T-cell (primary cell): Measurements from ENCODE around the gene B4GALT2. TPM values are rescaled to one million over a fixed set of nuclear protein-coding genes. Genes with fewer than 3 reads are reported as not detected.

ENCODE experiments used
- ATAC-seq, 4 experiments: fragments of 200-7000 bp in 3 of 4; fragments of 150-1000 bp in 1 of 4; cut with Tn5 transposase; replicated peaks in 1 of 4; 1 replicate in 3 of 4; 2 replicates in 1 of 4; pipeline ENCODE4 v1.10.0; 2021; ENCODE audit warnings: moderate library complexity in 3 of 4, mild to moderate bottlenecking in 2 of 4, moderate number of reproducible peaks in 1 of 4
- CTCF ChIA-PET, 2 donors: fragments of 300-600 bp; sonication (Branson Sonifier 250); formaldehyde crosslinking; loops; one replicate each; lab custom pipeline; 2022; ENCODE audit warnings: antibody characterized with exemption in 2 of 2; lab: Charles Lee
- POLR2A ChIA-PET, 2 donors: fragments of 300-600 bp; sonication (Branson Sonifier 250); formaldehyde crosslinking; loops; one replicate each; lab custom pipeline; 2022; ENCODE audit warnings: antibody characterized with exemption in 2 of 2; lab: Charles Lee
- DNase-seq, 35 experiments: peaks; one replicate each; pipeline versions ENCODE4 v3.0.0 to v3.0.0-alpha.2; 2013 to 2023
- H3K27ac ChIP-seq: one replicate; pipeline ENCODE4 v1.5.1; 2013; ENCODE audit warnings: low read length
- H3K27me3 ChIP-seq, 2 experiments: replicated peaks in 1 of 2; 1 replicate in 1 of 2; 2 replicates in 1 of 2; pipeline versions ENCODE4 v1.6.1 to v1.7.0; 2013; ENCODE audit warnings: low read length in 1 of 2, mixed read lengths in 1 of 2; ENCODE audit not compliant: control insufficient read depth in 2 of 2, insufficient read depth in 2 of 2; ENCODE audit errors: extremely low read depth in 1 of 2
- H3K36me3 ChIP-seq, 2 donors: 1 replicate in 1 of 2; 2 replicates in 1 of 2; pipeline versions ENCODE4 v1.6.1 to v1.7.0; 2013; ENCODE audit warnings: low read length in 1 of 2; ENCODE audit not compliant: control insufficient read depth in 2 of 2, insufficient read depth in 1 of 2; ENCODE audit errors: extremely low read depth in 1 of 2
- H3K4me1 ChIP-seq, 2 experiments: 1 replicate in 1 of 2; 2 replicates in 1 of 2; pipeline versions ENCODE4 v1.6.1 to v1.7.0; 2013; ENCODE audit warnings: low read length in 2 of 2, mixed read lengths in 1 of 2; ENCODE audit not compliant: insufficient read depth in 2 of 2, control insufficient read depth in 1 of 2; ENCODE audit errors: extremely low read depth in 1 of 2
- H3K4me3 ChIP-seq, 2 donors: 1 replicate in 1 of 2; 2 replicates in 1 of 2; pipeline versions ENCODE4 v1.5.1 to v1.7.0; 2013; ENCODE audit warnings: mild to moderate bottlenecking in 2 of 2, low read length in 1 of 2, moderate library complexity in 1 of 2; ENCODE audit not compliant: control insufficient read depth in 1 of 2; ENCODE audit errors: extremely low read depth in 1 of 2
- H3K9me3 ChIP-seq: 2 replicates; pipeline ENCODE4 v1.7.0; 2013
- H3K27ac Mint-ChIP-seq, 2 donors: one replicate each; pipeline ENCODE4 v1.8.0; 2020 to 2021; ENCODE audit warnings: mild to moderate bottlenecking in 2 of 2, mixed read lengths in 2 of 2
- H3K27me3 Mint-ChIP-seq, 2 donors: one replicate each; pipeline ENCODE4 v1.8.0; 2021 to 2022; ENCODE audit warnings: mixed read lengths in 2 of 2
- H3K36me3 Mint-ChIP-seq: one replicate; pipeline ENCODE4 v1.8.0; 2021; ENCODE audit warnings: mixed read lengths
- H3K4me1 Mint-ChIP-seq, 3 donors: one replicate each; pipeline ENCODE4 v1.8.0; 2020 to 2022; ENCODE audit warnings: mixed read lengths in 3 of 3, mild to moderate bottlenecking in 1 of 3
- H3K4me3 Mint-ChIP-seq, 3 donors: one replicate each; pipeline ENCODE4 v1.8.0; 2020 to 2022; ENCODE audit warnings: mild to moderate bottlenecking in 3 of 3, mixed read lengths in 3 of 3, moderate library complexity in 3 of 3
- H3K9me3 Mint-ChIP-seq, 3 donors: one replicate each; pipeline ENCODE4 v1.8.0; 2020 to 2022; ENCODE audit warnings: mixed read lengths in 3 of 3
- WGBS: methylation state at CpG from one replicate; pipeline ENCODE4 v1.1.5; 2013; ENCODE audit warnings: missing lambda C conversion rate; ENCODE audit not compliant: insufficient coverage; 5-methylcytosine and 5-hydroxymethylcytosine counted together
- total RNA-seq, 35 experiments: library from RNA in 6 of 35; stranded (reverse) in 6 of 35; fragments of 120-200 nt in 1 of 35; gene quantifications; one replicate each; pipeline versions ENCODE4 v1.2.1 to v1.2.4 and lab custom pipeline; 2013 to 2026

The B4GALT2 gene
- total RNA-seq, 5 donors from 2014 or later (not counting 1 experiment from before 2014, with no cell fraction given): 1.2 to 5.3 (median 3.1) TPM

DNA sequence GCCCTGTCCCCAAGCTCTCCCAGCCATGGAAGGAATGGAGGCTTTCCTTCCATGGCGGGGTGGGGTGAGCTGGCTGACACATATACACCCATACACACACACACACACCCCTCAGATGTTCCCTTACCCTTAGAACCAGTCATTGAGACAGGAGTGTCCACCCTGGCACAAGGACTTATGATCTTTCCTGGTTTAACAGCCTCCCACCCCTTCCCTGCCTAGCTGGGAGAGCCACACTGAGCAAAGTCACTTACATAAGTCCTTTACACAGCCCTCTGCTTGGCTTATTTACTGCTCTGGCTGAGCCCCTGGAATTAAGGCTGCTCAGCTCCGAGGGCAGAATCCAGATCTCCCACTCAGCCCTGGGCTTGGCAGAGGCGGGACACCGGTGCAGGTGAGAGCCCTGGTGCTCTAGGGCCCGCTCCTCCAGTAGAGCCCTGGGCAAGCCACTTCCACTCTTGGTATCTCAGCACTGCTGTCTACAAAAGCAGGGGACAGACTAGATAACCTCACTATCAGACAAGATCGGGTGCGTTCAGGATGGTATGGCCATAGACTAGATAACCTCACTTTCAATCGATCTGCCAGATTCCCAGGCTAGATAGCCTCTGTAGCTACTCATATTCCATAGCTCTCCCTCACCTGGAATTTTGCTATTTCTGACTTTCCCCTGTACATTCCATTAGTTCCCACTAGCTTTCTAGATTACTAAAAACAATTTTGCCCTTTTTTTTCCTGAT is 35.5 kb downstream of the B4GALT2 start:
- peaks cover 0 to 24% of the 10 kb centered on the region in 2 experiments for H3K27me3 ChIP-seq
- CTCF ChIA-PET: interaction anchor here in 1 of 2 donors (0.6 kb wide), 1 partner anchor 32 kb away, joined by 4 read pairs; no protein-coding TSS in a partner anchor
- no peak for DNase-seq
- no peaks in the 10 kb centered on the region for H3K36me3 ChIP-seq
- POLR2A ChIA-PET: no interaction called here
- 80% methylated on average over 8 of the region's 8 CpGs for WGBS
- no peak for ATAC-seq
- H3K4me3 ChIP-seq: no peak overlapping the region
- H3K9me3 ChIP-seq: no peaks in the 10 kb centered on the region
- H3K9me3 Mint-ChIP-seq: no peaks in the 10 kb centered on the region
- no peak overlapping the region for H3K4me3 Mint-ChIP-seq
- no peaks in the 10 kb centered on the region for H3K36me3 Mint-ChIP-seq
- H3K27ac ChIP-seq: no peak overlapping the region
- no peak overlapping the region for H3K27ac Mint-ChIP-seq
- H3K4me1 ChIP-seq: peaks cover 5 to 14% of the 10 kb centered on the region in 2 experiments
- H3K27me3 Mint-ChIP-seq: no peaks in the 10 kb centered on the region
- peaks cover 7 to 22% (median 12%) of the 10 kb centered on the region in 3 donors for H3K4me1 Mint-ChIP-seq

DNA sequence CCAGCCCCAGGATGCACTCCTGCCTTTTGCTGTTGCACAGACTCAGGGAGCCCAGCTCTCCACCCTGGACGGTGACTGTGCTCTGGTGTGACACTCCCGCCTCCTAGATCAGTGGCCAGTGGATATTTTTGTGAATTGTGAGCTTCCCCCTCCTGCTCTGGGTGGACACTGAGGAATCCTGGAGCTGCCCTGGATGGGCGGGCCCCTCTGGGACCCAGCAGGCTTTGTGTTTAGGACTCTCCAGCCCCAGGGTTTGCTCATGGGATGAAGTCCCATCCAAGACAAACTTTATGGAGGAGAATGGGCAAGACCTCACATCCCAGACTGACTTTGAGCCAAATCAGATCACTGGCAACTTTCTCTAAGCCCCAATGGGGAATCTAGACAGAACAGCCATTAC is 36.2 kb downstream of the B4GALT2 start:
- CTCF ChIA-PET: interaction anchor here in 1 of 2 donors (0.6 kb wide), 1 partner anchor 31 kb away, joined by 4 read pairs; no protein-coding TSS in a partner anchor
- WGBS: 75% methylated on average over 1 of the region's 3 CpGs

DNA sequence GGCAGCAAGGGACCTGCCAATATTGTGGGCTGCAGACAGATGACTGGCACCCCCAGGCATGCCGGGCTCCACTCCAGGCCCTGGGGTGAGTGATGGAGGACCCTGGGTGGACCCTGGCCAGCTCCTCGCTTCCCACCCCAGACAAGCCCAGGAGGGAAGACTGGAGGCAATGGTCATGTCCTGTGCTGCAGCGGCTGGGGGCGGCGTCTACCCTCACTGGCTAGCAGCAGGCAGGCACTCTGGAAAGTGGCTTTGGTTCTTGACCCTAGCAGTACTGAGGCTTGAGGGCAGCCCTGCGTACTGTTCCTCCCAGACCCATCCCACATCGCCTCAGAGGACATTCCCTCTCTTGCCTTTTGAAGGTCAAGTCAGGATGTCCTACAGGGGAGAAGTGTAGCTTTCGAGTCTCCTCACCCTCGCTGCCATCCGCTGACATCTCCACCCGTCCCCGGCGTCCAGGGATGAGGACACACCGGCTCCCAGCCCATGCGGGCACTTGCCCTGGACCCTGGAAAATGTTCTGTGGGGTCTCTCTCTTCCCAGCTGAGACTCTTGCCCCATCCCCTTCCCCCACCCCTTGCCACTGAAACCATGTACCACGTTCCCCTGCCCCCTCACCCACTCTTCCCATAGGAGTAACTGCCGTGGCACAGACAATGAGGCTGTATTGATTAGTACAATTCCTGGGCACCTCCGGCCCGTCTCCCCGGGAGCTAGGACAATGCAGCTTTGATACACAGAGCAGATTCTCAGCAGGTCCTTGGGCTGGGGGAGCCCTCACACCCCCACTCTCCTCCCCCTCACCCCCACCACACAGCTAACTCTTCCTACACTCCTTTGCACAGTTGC is 37.3 kb downstream of the B4GALT2 start:
- no peak overlapping the region for H3K27ac ChIP-seq
- peaks cover 5 to 14% of the 10 kb centered on the region in 2 experiments for H3K4me1 ChIP-seq
- Mint-ChIP-seq H3K27ac (no peak overlapping the region), H3K9me3 (no peaks in the 10 kb centered on the region), H3K27me3 (no peaks in the 10 kb centered on the region), H3K4me3 (no peak overlapping the region), H3K36me3 (no peaks in the 10 kb centered on the region), H3K4me1 (peaks cover 7 to 22% (median 12%) of the 10 kb centered on the region in 3 donors)
- H3K9me3 ChIP-seq: no peaks in the 10 kb centered on the region
- H3K27me3 ChIP-seq: peaks cover 0 to 24% of the 10 kb centered on the region in 2 experiments
- H3K36me3 ChIP-seq: no peaks in the 10 kb centered on the region
- DNase-seq (no peak), ATAC-seq (no peak)
- ChIA-PET POLR2A (interaction anchor here in 1 of 2 donors (0.5 kb wide), 1 partner anchor 1733 kb away, joined by 6 read pairs; no protein-coding TSS in a partner anchor), CTCF (no interaction called here)
- WGBS: 87% methylated on average over 11 of the region's 20 CpGs
- H3K4me3 ChIP-seq: no peak overlapping the region

More for the DNA sequence above, 36.2 kb downstream of the B4GALT2 start:
- Mint-ChIP-seq H3K36me3 (no peaks in the 10 kb centered on the region), H3K27ac (no peak overlapping the region), H3K27me3 (no peaks in the 10 kb centered on the region), H3K4me3 (no peak overlapping the region), H3K9me3 (no peaks in the 10 kb centered on the region), H3K4me1 (peaks cover 7 to 22% (median 12%) of the 10 kb centered on the region in 3 donors)
- H3K27ac ChIP-seq: no peak overlapping the region
- peaks cover 0 to 24% of the 10 kb centered on the region in 2 experiments for H3K27me3 ChIP-seq
- DNase-seq (no peak), ATAC-seq (no peak)
- no peaks in the 10 kb centered on the region for H3K9me3 ChIP-seq
- no peak overlapping the region for H3K4me3 ChIP-seq
- POLR2A ChIA-PET: no interaction called here
- H3K4me1 ChIP-seq: peaks cover 5 to 14% of the 10 kb centered on the region in 2 experiments
- no peaks in the 10 kb centered on the region for H3K36me3 ChIP-seq

DNA sequence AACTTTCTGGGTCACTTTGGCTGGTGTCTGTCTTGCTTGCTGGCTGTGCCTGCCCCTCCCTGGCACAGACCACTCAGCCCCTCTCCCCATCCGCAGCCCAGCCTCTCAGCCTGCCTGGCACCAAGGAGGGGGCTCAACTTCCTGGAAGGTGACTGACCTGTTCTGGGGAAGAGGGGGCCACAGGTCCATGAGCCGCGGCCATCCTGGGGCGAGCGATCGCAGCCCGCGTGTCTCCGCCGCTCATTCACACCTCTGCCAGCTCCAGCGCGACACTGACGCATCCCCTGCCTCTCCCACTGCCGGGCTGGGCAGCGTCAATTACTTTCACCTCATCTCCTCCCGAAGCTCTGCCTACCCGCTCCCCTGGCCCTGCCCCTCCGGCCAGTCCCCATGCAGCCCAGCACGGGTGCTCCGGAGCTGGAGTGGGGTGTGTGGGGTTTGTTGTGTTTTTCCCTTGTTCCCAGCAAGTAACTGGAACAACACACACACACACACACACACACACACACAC is 37.9 kb downstream of the B4GALT2 start:
- H3K9me3 Mint-ChIP-seq: no peaks in the 10 kb centered on the region
- Histone ChIP-seq H3K27ac (no peak overlapping the region), H3K36me3 (no peaks in the 10 kb centered on the region), H3K9me3 (no peaks in the 10 kb centered on the region), H3K4me1 (peaks cover 5 to 14% of the 10 kb centered on the region in 2 experiments), H3K4me3 (no peak overlapping the region), H3K27me3 (peaks cover 0 to 24% of the 10 kb centered on the region in 2 experiments)
- 94% methylated on average over 14 of the region's 20 CpGs for WGBS
- DNase-seq (no peak), ATAC-seq (no peak)
- H3K27ac Mint-ChIP-seq: no peak overlapping the region
- no peaks in the 10 kb centered on the region for H3K36me3 Mint-ChIP-seq
- CTCF ChIA-PET: no interaction called here
- H3K4me1 Mint-ChIP-seq: peaks cover 7 to 22% (median 12%) of the 10 kb centered on the region in 3 donors
- H3K4me3 Mint-ChIP-seq: no peak overlapping the region
- no peaks in the 10 kb centered on the region for H3K27me3 Mint-ChIP-seq
- POLR2A ChIA-PET: no interaction called here

DNA sequence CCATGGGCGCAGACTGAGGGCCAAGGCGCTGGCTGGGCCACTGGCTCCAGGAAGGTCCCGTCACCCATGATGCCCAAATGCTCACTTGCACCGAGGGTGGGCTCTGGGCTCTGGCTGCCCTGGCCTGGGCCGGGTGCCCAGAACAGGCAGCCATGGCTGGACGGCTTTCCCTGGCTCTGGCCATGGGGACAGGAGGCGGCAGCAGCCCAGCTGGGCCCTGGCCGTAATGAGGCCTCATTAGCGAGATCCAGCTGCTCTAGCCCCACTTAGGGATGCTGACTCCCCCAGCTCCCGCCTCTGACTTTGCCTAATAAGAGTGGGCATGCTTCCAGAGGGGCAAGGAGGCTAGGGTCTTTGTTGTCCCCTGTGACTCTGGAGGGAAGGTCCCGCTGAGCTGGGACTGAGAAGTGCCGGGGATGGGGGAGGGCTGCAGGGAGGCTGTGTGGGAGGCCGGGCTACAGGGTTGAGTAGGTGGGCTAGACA is 40.5 kb downstream of the B4GALT2 start:
- H3K27me3 Mint-ChIP-seq: no peaks in the 10 kb centered on the region
- Histone ChIP-seq H3K36me3 (no peaks in the 10 kb centered on the region), H3K27ac (no peak overlapping the region), H3K4me1 (no peaks in the 10 kb centered on the region), H3K9me3 (no peaks in the 10 kb centered on the region), H3K27me3 (peaks cover 0 to 26% of the 10 kb centered on the region in 2 experiments), H3K4me3 (no peak overlapping the region)
- DNase-seq: no peak
- H3K9me3 Mint-ChIP-seq: no peaks in the 10 kb centered on the region
- ATAC-seq: no peak
- no peaks in the 10 kb centered on the region for H3K36me3 Mint-ChIP-seq
- H3K4me1 Mint-ChIP-seq: peaks cover 0 to 2% (median 0%) of the 10 kb centered on the region in 3 donors
- WGBS: 88% methylated on average over 10 of the region's 13 CpGs
- H3K27ac Mint-ChIP-seq: no peak overlapping the region
- POLR2A ChIA-PET: no interaction called here
- CTCF ChIA-PET: interaction anchor here in 1 of 2 donors (0.5 kb wide), 1 partner anchor 12 kb away, joined by 6 read pairs; no protein-coding TSS in a partner anchor
- no peak overlapping the region for H3K4me3 Mint-ChIP-seq

DNA sequence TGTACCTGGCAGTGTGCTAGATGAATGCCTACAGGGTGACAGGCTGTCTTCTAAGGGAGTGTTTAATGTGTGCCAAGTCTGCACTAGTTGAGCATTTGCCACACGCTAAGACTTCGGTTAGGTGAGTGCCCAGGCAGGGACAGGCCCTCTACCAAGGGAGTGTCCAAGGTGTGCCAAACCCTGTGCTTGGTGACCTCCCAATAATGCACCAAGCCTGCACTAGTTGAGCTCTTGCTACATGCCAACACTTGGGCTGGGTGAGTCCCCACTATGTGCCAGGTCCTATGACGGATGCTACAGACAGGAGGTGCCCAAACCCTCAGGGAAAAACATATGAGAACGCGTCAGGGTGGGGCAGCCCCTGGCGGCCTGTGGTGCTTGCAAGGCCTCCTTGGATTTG is 41.5 kb downstream of the B4GALT2 start:
- POLR2A ChIA-PET: no interaction called here

More for the DNA sequence above, 41.5 kb downstream of the B4GALT2 start:
- no peaks in the 10 kb centered on the region for H3K36me3 ChIP-seq
- Mint-ChIP-seq H3K4me1 (no peaks in the 10 kb centered on the region), H3K27ac (no peak overlapping the region), H3K9me3 (no peaks in the 10 kb centered on the region), H3K27me3 (no peaks in the 10 kb centered on the region), H3K36me3 (no peaks in the 10 kb centered on the region), H3K4me3 (no peak overlapping the region)
- no peak for ATAC-seq
- DNase-seq: no peak
- no peak overlapping the region for H3K4me3 ChIP-seq
- no peak overlapping the region for H3K27ac ChIP-seq
- peaks cover 0 to 24% of the 10 kb centered on the region in 2 experiments for H3K27me3 ChIP-seq
- no peaks in the 10 kb centered on the region for H3K9me3 ChIP-seq
- 84% methylated on average over 6 of the region's 6 CpGs for WGBS
- CTCF ChIA-PET: no interaction called here
- H3K4me1 ChIP-seq: no peaks in the 10 kb centered on the region
